HG03095 (cell line): ENCODE results near the gene LMOD3.
A peak's percentile ranks its signal among the peaks of the same experiment; 100 is the strongest.

ENCODE experiments used
- ATAC-seq: cut with Tn5 transposase; IDR thresholded peaks from one replicate; pipeline ENCODE4 v1.9.1; 2021; ENCODE audit warnings: moderate library complexity; ENCODE audit not compliant: unreplicated experiment

The LMOD3 gene

GRCh38 chr3:69122403-69122802, at the start of gene LMOD3:
LMOD3 (minus strand) TSS chr3:69122595; CDS start chr3:69122386, 209 bp downstream.
- ATAC-seq: no peak

- ATAC-seq: no peak
Observed at GRCh38 chr3:69172058-69172457, 49.7 kb upstream of the LMOD3 start.

GRCh38 chr3:69166446-69166845, 44.1 kb upstream of the LMOD3 start:
- ATAC-seq: no peak

GRCh38 chr3:69165744-69166143, 43.3 kb upstream of the LMOD3 start:
- ATAC-seq: no peak

GRCh38 chr3:69164296-69164695, 41.9 kb upstream of the LMOD3 start:
- no peak for ATAC-seq

GRCh38 chr3:69162308-69162980, 40.0 kb upstream of the LMOD3 start:
- no peak for ATAC-seq

- peak; percentile 52 for ATAC-seq
Observed at GRCh38 chr3:69161587-69162307, 39.4 kb upstream of the LMOD3 start.

- ATAC-seq: no peak
Observed at GRCh38 chr3:69160525-69160924, 38.1 kb upstream of the LMOD3 start.

- ATAC-seq: no peak
Observed at GRCh38 chr3:69160107-69160506, 37.7 kb upstream of the LMOD3 start.

- no peak for ATAC-seq
Observed at GRCh38 chr3:69149586-69149985, 27.2 kb upstream of the LMOD3 start.

- no peak for ATAC-seq
Observed at GRCh38 chr3:69145688-69146087, 23.3 kb upstream of the LMOD3 start.

- no peak for ATAC-seq
Observed at GRCh38 chr3:69144631-69145245, 22.3 kb upstream of the LMOD3 start.

GRCh38 chr3:69143612-69144011, 21.2 kb upstream of the LMOD3 start:
- no peak for ATAC-seq

GRCh38 chr3:69142797-69143454, 20.5 kb upstream of the LMOD3 start:
- ATAC-seq: no peak

GRCh38 chr3:69142090-69142489, 19.7 kb upstream of the LMOD3 start:
- no peak for ATAC-seq

GRCh38 chr3:69141313-69141712, 18.9 kb upstream of the LMOD3 start:
- ATAC-seq: no peak

GRCh38 chr3:69137412-69137811, 15.0 kb upstream of the LMOD3 start:
- ATAC-seq: no peak

- ATAC-seq: no peak
Observed at GRCh38 chr3:69137005-69137404, 14.6 kb upstream of the LMOD3 start.

- peak; percentile 80 for ATAC-seq
Observed at GRCh38 chr3:69130689-69131088, 8.3 kb upstream of the LMOD3 start.

GRCh38 chr3:69129531-69129930, 7.1 kb upstream of the LMOD3 start:
- no peak for ATAC-seq

- no peak for ATAC-seq
Observed at GRCh38 chr3:69128509-69128908, 6.1 kb upstream of the LMOD3 start.

GRCh38 chr3:69126999-69127398, 4.6 kb upstream of the LMOD3 start:
- ATAC-seq: no peak
